Measurements from ENCODE around the gene ARPIN.
"Not testable (repeated sequence)": the region's sequence is repeated elsewhere in the genome, so short reads cannot be mapped to it uniquely, and the experiment has no call there.

ARPIN gene

GRCh38 chr15:89877083-89877425 lies 35.7 kb downstream of the ARPIN start:
- DNase-seq (ENCODE audit: low read depth) = no peak

- no peak for DNase-seq (ENCODE audit: low read depth)
These were observed 36.2 kb downstream of the ARPIN start for GRCh38 chr15:89876396-89877082.

GRCh38 chr15:89875741-89876140 lies 37.0 kb downstream of the ARPIN start:
- DNase-seq (ENCODE audit: low read depth) = no peak

- peak; percentile 40 for DNase-seq (ENCODE audit: low read depth)
These were observed 37.7 kb downstream of the ARPIN start for GRCh38 chr15:89874926-89875564.

- no peak for DNase-seq (ENCODE audit: low read depth)
These were observed 42.0 kb downstream of the ARPIN start for GRCh38 chr15:89870688-89871288.

- DNase-seq (ENCODE audit: low read depth) = no peak
These were observed 42.7 kb downstream of the ARPIN start for GRCh38 chr15:89870006-89870405.

- not testable (repeated sequence) for DNase-seq (ENCODE audit: low read depth)
These were observed 43.3 kb downstream of the ARPIN start for GRCh38 chr15:89869490-89869889.

- no peak for DNase-seq (ENCODE audit: low read depth)
These were observed 47.6 kb downstream of the ARPIN start for GRCh38 chr15:89864958-89865739.

GRCh38 chr15:89863918-89864317 lies 48.8 kb downstream of the ARPIN start:
- DNase-seq (ENCODE audit: low read depth) = no peak

GRCh38 chr15:89860891-89861290 lies 51.9 kb downstream of the ARPIN start:
- DNase-seq (ENCODE audit: low read depth) = no peak

- no peak for DNase-seq (ENCODE audit: low read depth)
These were observed 52.3 kb downstream of the ARPIN start for GRCh38 chr15:89860431-89860830.

- no peak for DNase-seq (ENCODE audit: low read depth)
These were observed 53.9 kb downstream of the ARPIN start for GRCh38 chr15:89858661-89859458.

GRCh38 chr15:89857673-89858072 lies 55.1 kb downstream of the ARPIN start:
- DNase-seq (ENCODE audit: low read depth) = no peak

- DNase-seq (ENCODE audit: low read depth) = no peak
These were observed 56.8 kb downstream of the ARPIN start for GRCh38 chr15:89855948-89856347.

- not testable (repeated sequence) for DNase-seq (ENCODE audit: low read depth)
These were observed 57.9 kb downstream of the ARPIN start for GRCh38 chr15:89854863-89855262.

- DNase-seq (ENCODE audit: low read depth) = no peak
These were observed 60.3 kb downstream of the ARPIN start for GRCh38 chr15:89852342-89852995.

GRCh38 chr15:89851673-89852341 lies 60.9 kb downstream of the ARPIN start:
- DNase-seq (ENCODE audit: low read depth) = no peak

GRCh38 chr15:89848970-89849292 lies 63.8 kb downstream of the ARPIN start:
- no peak for DNase-seq (ENCODE audit: low read depth)

- DNase-seq (ENCODE audit: low read depth) = no peak
These were observed 65.7 kb downstream of the ARPIN start for GRCh38 chr15:89847101-89847500.

- DNase-seq (ENCODE audit: low read depth) = peak; percentile 73
These were observed 67.4 kb downstream of the ARPIN start for GRCh38 chr15:89845305-89845893.

Data from GM04504 (cell line).